ENCODE data around the gene UGT1A7. TPM values are rescaled to one million over a fixed set of nuclear protein-coding genes. Genes with fewer than 3 reads are reported as not detected.

The UGT1A7 gene
- total RNA-seq, 1 donor = not detected

GRCh38 chr2:233811087-233811486 lies 129.4 kb downstream of the UGT1A7 start:
- no peak for DNase-seq (ENCODE audit: low read depth)
- TF ChIP-seq CTCF (IDR thresholded peaks at IDR 0.05; ENCODE audit: insufficient read depth, low read depth, low read length) = no peak
- no peak overlapping the region for H3K4me3 ChIP-seq (ENCODE audit: low read depth, low read length)

DNA sequence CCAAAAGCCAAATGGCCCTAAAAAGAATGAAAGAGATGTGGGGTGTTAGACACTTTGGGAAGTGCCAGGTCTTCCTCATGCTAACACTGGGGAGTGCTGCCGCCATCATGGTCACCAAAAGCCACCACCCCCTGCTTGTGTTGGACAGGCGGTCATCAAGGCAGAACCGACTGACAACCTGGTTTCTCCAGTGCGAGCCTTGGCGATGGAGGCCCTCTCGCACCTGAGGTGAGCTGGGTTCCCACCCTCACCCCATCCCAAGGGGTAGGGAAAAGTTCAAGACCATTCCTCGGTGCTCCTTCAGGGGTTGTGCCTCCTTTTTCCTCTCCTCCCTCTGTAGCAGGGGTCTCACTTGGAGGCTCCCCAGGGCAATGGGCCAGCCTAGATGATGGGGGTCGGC lies 130.0 kb downstream of the UGT1A7 start:
- no peak for DNase-seq (ENCODE audit: low read depth)
- H3K4me3 ChIP-seq (ENCODE audit: low read depth, low read length) = no peak overlapping the region
- no peak for TF ChIP-seq CTCF (IDR thresholded peaks at IDR 0.05; ENCODE audit: insufficient read depth, low read depth, low read length)

DNA sequence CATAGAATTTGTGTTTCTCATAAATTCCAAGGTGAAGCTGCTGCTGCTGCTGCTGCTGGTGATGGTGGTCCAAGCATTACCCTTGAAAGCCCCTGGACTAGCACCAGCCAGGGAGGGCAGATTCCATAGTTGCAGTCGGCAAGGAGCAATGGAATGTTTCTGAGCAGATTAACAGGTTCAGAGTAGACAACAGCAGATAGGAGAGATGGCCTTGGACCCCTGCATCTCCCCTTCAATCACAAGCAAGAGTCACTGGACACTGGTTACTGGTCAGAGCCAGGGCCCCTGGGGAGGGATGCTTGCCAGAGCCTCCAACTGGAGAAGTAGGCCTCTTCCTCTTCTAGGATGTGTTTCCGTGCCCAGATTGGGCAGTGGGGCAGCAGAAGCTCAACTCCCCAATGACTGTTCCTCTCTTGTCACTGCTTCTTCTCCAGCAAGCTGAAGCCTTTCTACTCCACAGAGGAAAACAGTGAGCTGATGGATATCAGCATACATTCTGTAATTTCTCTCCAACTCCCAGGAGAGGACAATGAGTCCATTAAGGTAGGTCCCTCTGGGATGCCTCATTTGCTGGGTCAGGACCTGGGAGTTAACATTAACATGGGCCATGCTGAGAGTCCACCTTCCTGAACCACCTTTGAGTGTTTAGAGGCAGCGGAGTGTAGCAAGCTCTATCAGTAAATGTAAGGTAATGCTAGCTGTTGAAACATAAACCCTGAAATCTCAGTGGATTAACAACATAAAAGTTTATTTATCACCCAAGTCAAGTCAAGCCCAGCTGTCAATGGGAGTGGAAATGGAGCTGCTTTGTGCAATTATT lies 131.7 kb downstream of the UGT1A7 start:
- TF ChIP-seq CTCF (IDR thresholded peaks at IDR 0.05; ENCODE audit: insufficient read depth, low read depth, low read length) = no peak
- no peak for DNase-seq (ENCODE audit: low read depth)
- H3K4me3 ChIP-seq (ENCODE audit: low read depth, low read length) = no peak overlapping the region

DNA sequence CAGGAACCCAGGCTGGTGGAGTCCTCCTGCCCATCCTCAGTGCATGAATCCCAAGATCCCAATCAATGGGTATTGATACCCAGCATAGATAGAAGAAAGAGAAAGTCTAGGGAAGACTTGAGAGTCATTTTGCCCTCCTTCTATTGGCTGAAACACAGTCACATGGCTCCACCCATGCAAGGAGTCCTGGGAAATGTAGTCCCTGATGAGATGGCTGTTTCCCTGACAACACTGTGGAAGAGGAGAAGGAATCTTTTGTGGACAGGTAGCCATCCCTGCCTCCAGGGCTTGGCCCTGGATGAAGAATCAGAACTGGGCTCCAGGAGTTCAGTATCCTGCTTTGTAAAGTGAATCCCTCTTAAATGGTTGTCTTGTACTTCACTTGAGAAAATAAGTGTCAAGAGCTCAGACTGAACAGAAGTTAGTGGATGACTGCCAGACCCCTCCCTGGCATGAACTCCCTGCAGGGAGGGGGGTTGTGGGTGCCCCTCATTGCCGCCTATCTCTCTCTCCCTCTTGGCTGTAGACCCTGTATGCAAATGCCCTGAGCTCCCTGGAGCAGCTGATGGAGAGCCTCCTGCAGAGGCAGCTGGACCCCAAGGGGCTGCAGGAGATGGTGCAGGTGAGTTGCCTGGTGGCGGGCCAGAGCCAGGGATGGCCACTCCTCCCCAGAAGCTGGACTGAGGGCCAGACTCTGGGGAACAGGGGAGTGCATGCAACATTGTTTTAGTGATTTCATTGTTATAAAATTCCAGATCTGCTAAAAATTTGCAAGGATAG lies 132.5 kb downstream of the UGT1A7 start:
- no peak for DNase-seq (ENCODE audit: low read depth)
- H3K4me3 ChIP-seq (ENCODE audit: low read depth, low read length) = no peak overlapping the region
- TF ChIP-seq CTCF (IDR thresholded peaks at IDR 0.05; ENCODE audit: insufficient read depth, low read depth, low read length) = no peak

- no peak for DNase-seq (ENCODE audit: low read depth)
- TF ChIP-seq CTCF (IDR thresholded peaks at IDR 0.05; ENCODE audit: insufficient read depth, low read depth, low read length) = no peak
- H3K4me3 ChIP-seq (ENCODE audit: low read depth, low read length) = no peak overlapping the region
These were observed 134.2 kb downstream of the UGT1A7 start for GRCh38 chr2:233815861-233816260.

DNA sequence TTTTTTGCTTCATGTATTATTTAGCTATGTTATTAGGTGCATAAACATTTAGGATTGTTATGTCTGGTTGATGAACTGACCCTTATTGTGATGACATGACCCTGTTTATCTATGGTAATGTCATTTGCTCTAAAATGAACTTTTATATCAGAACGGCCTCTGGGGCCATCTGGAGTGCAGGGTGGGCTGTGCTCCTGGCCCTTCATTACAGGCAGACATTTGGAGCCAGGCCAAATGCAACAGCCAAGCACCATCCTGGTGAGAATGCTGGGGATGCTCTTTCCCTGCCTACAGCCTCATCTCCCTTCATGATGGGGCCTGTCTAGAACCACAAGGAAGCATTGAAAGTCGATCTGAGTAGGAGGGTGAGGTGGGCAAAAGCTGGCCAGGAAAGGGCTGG lies 134.6 kb downstream of the UGT1A7 start:
- H3K4me3 ChIP-seq (ENCODE audit: low read depth, low read length) = no peak overlapping the region
- DNase-seq (ENCODE audit: low read depth) = no peak
- TF ChIP-seq CTCF (IDR thresholded peaks at IDR 0.05; ENCODE audit: insufficient read depth, low read depth, low read length) = no peak

Data from fibroblast of villous mesenchyme (primary cell).